ENCODE measurements around the gene EFNA5.

Gene EFNA5

GRCh38 chr5:107426209-107426608 lies 244.5 kb downstream of the EFNA5 start:
- DNase-seq (ENCODE audit: low spot score) = no peak

- DNase-seq (ENCODE audit: low spot score) = no peak
Observed at GRCh38 chr5:107425541-107426031, 245.2 kb downstream of the EFNA5 start.

DNA sequence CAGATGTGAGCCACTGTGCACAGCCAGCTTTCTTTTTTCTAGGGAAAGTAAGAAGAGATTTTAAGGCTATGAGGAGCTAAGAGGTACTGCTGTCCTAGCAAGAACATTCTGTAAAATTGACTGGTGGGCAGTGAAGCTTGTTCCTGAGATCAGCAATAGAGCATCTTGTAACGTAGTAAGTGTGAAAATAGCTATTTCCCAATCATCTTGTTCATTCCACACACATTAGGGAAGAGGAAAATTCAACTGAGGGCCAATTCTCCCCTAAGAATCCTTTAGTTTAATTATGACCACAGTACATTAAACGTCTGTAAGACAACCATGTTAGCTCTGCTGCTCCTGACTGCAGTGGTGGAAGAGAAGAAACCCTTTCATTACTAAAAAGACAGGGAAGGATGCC lies 246.2 kb downstream of the EFNA5 start:
- DNase-seq (ENCODE audit: low spot score) = no peak

GRCh38 chr5:107422494-107422893 lies 248.2 kb downstream of the EFNA5 start:
- DNase-seq (ENCODE audit: low spot score) = no peak

GRCh38 chr5:107419498-107419897 lies 251.2 kb downstream of the EFNA5 start:
- no peak for DNase-seq (ENCODE audit: low spot score)

- DNase-seq (ENCODE audit: low spot score) = no peak
Observed at GRCh38 chr5:107418902-107419301, 251.8 kb downstream of the EFNA5 start.

DNA sequence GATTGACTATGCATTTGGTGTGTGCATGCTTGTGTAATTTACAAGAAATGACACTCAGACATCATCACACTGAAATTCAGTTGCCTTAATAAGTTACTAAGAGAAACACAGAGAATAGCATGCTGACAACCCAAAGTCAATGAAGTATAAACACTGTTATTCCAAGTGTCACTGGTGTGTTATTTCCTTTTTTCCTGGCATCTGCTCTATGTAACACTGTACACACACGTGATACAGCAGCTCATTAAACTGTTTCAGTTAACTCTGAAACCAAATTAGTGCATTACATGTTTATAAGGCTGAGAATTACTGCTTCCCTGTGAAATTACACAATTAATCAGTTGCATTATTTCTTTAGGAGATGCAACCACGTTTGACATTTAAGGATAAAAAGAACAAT lies 252.7 kb downstream of the EFNA5 start:
- DNase-seq (ENCODE audit: low spot score) = no peak

GRCh38 chr5:107415762-107416161 lies 255.0 kb downstream of the EFNA5 start:
- no peak for DNase-seq (ENCODE audit: low spot score)

DNA sequence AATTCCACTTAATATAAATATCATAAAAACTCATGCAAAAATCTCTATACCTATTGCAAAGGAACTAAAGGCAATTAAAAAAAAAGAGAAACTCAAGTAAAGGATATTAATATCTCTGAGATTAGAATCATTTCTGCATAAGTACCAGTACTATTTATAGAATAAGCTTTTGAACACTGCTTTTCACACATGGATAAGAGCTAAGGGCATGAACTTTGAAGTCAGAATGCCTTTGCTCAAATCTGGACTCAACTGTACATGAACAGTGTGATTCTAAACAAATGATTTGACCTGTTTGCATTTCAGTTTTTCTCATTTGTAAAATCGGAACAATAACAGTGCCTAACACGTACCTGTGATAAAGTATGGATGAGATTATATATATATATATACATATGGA lies 255.9 kb downstream of the EFNA5 start:
- DNase-seq (ENCODE audit: low spot score) = no peak

- DNase-seq (ENCODE audit: low spot score) = no peak
Observed at GRCh38 chr5:107413754-107414153, 257.0 kb downstream of the EFNA5 start.

DNA sequence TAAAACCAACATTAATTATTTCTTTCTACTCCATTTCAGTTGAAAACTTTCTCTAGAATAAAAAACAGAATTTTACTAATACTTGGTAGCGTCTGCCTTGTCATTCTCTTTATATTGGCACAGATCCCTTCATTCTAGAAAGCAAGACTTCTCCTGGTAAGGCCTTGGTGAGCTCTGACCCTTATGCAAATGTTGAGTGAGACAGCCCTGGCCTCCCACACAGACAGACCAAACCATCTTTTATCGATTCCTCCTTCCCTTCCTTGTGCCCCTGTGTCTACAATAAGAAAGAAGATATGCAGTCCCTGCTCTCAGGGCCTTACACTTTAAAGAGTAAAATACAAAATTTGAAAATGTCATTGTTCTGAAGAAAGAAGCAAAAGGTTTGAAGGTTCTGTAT lies 262.2 kb downstream of the EFNA5 start:
- DNase-seq (ENCODE audit: low spot score) = no peak

DNA sequence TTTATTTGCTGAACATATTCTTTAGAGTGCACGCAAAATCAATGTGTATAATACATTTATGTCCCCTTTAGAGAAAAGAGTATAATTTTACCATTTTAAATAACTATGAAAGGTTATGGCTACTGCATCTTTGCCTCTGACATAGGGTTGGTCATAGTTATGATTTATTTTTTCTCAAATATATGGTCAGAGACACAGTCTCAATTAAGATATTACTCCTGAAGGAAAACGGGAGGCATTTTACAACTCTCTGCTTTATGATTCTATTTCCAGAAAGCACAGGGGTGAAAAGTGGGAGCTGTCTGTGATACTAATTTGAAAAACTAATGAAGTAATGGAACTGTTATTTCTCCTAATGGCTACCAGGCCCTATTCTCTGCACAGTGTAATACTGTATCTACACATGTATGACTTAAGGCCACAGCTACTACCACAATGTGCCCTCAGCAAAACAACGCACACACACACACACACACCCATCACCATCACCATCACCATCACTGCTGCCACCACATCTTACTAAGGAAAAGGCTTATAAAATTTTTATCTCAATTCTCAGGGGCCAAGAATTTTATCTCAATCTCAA lies 262.9 kb downstream of the EFNA5 start:
- DNase-seq (ENCODE audit: low spot score) = no peak

DNA sequence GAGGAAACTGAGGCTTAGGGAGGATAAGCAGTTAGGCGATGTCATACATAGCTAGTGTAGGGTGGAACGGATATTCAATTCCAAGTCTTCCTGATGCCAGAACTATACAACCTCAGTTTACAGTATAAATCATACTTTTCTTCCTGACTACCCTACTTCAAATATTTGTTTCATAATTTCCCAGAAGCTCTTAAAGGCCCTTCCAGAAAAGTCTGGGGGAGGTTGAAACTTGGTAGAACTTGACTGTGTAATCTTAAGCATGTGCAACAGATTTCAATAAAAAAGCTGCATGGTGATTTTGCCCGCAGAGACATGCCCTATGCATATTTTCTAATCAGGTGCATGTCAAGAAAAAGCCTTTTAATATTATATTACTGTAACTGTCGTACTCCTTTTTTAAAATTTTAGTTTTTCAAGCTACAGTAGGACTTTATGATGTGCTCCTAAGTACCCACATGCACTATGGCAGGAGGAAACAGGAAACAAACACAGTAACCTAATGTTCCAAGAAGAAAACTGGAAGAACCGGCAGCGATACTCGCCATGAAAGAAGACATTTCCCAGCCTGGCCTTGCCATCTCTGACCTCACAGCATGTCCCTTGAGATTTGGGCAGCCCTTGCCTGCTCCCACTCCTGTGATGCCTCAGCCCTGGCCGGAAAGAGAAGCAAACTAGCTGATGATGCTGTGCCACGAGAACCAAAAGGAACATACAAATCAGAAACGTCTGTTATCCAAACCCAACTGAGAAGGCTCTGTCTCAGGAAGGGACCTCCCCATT lies 266.0 kb downstream of the EFNA5 start:
- no peak for DNase-seq (ENCODE audit: low spot score)

GRCh38 chr5:107403228-107403953 lies 267.3 kb downstream of the EFNA5 start:
- no peak for DNase-seq (ENCODE audit: low spot score)

DNA sequence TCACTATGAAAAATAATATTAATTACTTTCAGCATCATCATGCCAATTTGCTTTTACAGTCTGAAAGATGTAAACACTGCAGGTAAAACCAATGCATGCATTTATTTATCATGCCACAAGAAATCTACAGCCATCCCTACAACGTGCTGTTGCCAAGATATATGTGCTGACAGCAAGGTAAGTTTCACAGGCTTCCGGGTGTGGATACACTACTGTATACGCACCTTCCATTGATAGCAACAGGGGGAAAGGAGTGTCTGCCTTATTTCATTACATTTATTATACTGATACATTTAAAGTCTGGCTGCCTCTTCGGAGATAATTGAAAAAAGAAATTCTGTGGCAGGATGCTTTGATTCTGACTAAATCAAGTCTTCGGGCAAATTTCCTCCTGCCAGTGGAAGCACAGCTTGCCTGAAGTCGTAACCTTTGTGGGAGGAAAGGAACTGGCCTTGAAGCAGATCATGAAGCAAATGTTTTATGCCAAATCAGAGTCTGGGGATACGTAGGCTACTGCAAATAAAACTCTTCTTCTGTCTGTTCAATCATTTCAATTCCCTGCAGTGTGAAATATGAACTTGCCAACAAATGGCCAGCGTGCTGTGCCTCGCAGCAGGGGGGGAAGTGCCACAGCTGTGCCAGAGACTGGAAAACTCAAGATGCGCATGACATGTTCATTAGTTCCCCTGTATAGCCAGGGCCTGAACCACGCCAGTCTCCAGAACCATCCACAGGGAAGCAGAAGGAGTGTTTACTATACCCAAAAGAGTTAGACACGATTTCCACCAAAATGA lies 268.1 kb downstream of the EFNA5 start:
- no peak for DNase-seq (ENCODE audit: low spot score)

DNA sequence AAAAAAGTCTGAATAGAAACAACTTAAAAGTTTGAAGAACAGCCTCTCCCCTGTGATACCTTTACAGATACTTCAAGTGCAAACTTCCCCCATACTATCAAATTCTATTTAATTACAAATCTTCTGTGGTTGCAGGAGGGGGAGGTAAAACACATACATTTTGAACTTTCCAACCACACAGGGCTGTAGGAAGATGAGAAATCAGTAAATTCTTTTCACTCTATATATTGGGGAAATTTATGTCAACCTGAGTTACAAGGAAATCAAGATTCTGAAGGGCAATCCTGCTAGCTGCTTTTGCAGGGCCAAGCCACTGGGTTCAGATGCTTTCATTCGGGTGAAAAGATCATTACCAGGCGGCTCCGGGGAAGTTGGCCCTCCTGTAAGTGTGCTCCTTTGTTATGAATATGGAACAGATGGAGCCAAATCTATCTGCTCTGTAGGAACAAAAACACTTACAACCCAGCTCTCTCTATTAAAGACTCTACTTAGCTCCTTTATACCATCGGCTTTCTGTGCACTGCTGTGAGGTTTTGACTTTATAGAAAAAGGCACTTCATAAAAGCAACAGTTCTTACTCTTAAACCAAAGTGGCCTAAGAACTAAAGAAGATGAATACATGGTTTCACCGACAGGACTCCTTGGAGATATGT lies 269.1 kb downstream of the EFNA5 start:
- no peak for DNase-seq (ENCODE audit: low spot score)

DNA sequence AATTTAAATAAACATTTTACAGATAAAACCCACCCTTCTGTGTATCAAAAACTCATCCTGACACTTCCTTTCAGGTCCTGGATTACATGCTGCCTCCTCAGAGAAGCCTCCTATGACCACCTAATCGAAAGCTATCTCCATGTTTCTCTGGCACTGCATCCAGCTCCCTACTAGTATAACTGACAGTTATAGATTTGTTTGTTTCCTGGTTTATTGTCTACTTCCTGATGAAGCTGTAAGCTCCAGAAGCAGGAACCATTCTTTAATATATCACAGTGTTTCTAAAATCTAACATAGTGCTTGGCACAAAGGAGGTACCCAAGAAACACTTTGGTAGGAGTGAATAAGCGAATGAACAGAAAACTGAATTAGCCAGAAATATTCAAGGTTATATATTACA lies 270.4 kb downstream of the EFNA5 start:
- no peak for DNase-seq (ENCODE audit: low spot score)

DNA sequence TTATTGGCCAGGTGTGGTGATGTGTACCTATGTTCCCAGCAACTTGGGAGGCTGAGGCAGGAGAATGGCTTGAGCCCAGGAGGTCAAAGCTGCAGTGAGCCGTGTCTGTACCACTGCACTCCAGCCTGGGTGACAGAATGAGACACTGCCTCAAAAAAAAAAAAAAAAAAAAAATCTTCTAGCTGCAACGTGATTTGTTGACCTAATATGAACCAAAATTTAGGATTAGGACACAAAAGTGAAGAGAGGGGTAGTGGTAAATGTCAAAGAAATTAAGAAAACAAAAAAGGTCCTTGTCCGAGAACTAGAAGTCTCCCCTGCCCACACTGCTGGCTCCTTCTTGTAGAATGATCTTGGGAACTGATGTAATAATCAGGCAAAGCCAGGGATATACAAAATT lies 272.0 kb downstream of the EFNA5 start:
- DNase-seq (ENCODE audit: low spot score) = no peak

GRCh38 chr5:107396351-107396690 lies 274.4 kb downstream of the EFNA5 start:
- no peak for DNase-seq (ENCODE audit: low spot score)

GRCh38 chr5:107395632-107396350 lies 274.9 kb downstream of the EFNA5 start:
- DNase-seq (ENCODE audit: low spot score) = no peak

GRCh38 chr5:107393851-107394250 lies 276.9 kb downstream of the EFNA5 start:
- DNase-seq (ENCODE audit: low spot score) = no peak

All from left forelimb (tissue), 1 donor.